ENCODE measurements around the gene NVL.
"Not testable (repeated sequence)": the region's sequence is repeated elsewhere in the genome, so short reads cannot be mapped to it uniquely, and the experiment has no call there.

NVL gene

DNA sequence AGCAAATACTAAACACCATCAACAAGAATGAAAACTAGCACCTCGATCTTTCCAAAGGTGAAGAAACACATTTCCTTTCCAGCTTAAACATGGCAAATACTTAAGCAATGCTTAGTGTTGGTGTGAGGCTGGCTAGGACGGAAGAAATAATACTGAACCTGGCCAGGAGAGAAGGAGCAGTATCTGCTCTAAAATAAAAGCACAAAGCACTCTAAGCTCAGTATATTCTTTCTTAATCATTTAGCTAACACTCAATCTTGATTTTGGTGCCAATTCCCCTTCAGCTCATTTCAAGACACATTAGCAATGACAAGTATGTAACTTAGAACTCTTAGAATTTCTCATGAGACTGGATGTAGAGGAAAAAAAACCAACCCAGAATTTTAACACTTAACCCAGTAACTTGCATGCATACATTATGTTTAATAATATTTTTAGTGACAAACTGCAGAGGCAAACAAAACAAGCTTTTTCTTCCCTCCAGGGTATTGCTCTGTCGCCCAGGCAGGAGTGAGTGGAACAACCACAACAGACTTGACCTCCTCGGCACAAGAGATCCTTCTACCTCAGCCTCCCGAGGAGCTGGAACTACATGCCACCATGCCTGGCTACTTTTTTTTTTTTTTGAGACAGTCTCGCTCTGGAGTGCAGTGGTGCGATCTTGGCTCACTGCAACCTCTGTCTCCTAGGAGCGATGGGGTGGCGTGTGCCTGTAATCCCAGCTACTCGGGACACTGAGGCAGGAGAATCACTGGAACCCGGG, 92.7 kb downstream of the NVL start:
- no peak for DNase-seq

DNA sequence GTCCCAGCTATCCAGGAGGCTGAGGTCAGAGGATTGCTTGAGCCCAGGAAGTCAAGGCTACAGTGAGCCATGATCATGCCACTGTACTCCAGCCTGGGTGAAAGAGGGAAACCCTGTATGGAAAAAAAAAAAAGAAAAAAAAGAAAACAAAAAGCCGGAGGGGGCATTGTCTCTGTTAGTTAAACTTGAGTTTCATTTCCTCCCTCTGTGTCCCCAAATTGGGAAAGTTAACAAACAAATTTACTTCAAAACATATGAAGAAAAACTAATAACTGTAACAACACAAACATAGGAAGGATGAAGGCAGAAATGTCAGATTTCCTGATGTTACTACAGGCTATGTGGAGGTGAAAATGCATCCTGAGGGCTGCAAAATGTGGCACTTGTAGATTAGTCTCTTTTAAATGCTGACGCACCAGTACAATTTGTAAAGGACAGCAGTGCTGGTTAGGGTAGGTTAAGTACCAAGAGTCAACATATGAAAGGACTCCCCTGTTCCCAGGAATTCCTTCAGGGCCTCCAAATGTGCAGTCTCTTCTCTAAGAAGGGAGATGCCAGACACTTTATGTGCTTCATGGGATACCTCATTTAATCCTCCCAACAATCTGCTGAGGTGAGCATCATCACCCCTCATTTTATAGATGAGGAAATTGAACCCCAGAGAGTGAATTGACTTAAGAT, 94.0 kb downstream of the NVL start:
- DNase-seq: no peak

DNA sequence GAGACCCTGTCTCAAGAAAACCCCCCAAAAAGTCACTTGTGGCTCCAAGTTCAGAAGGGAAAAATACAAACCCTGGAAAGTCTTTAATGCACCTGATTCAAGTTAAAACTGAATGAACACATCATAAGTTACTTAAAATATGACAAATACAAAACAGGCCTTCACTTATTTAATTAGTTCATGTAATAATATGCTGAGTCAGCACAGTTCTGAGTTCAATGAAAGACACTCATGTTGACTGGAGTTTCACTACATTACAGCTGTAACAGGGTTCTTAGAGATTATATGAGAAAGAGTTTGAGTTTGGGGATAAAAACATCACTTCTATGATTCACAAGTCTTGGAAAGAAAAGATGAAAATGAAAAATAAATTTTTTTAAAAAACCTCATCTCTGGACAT, 96.0 kb downstream of the NVL start:
- no peak for DNase-seq

DNA sequence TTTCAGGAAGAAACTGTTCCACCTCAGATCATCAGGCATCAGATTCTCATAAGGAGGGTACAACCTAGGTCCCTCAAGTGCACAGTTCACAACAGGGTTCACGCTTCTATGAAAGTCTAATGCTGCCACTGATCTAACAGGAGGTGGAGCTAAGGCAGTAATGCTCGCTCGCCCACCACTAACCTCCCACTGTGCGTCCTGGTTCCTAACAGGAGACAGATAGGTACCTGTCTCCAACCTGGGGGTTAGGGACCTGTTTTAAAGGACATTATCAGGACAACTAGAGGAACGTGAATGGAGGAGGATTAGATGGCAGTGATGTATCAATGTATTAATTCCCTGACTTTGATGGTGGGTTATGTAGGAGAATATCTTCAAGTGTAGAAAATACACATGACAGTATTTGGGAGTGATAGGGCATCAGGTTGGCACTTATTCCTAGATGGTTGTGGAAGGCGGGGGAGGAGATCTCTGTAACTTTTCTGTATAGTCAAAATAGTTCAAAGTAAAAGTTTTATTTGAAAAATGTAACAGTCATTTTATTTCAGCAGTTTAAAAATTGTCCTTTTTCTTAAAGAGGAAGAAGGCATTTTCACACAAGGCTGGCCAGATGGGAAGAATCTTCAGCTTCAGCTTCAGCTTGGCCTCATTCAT, 103.0 kb downstream of the NVL start:
- DNase-seq: no peak

DNA sequence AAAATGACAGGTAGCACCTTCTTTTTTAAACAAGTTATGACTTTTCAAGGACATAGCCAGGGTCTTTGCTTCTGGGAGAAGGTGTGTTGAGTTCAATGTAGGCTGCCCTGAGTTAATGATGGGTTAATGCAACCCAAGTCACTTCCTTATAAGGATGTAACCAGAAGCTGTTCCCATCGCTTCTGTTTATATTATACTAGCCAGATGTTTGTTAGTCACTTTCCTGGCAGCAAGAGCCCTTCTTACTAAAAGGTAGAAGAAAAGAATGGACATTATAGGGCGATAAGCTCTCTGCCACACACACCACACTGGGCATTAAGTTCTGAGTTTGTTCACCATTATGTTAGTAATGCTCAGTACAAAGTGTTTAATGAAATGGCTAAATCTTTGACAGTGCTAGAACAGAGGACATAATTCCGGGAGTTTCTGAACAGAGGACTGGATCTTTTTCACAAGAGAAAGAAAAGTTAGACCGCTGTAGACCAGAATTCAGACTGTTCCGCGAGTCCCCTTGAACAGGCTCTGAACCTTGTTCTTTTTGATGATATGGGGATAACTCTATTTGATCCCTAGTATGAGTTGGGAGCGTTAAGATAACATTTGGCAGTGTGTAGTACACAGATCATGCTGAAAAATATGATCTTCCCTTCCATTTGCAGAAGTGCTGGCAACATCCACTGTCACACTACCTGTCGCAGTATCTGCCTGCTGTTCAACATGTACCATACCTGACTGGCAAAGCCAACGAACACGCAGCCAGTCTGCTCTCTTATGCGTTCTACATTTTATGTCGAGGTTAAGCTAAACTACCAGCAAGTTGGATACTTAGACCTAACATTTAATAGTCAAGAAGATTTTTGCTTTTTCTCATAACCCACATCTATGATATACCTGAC, 105.9 kb downstream of the NVL start:
- DNase-seq: no peak

DNA sequence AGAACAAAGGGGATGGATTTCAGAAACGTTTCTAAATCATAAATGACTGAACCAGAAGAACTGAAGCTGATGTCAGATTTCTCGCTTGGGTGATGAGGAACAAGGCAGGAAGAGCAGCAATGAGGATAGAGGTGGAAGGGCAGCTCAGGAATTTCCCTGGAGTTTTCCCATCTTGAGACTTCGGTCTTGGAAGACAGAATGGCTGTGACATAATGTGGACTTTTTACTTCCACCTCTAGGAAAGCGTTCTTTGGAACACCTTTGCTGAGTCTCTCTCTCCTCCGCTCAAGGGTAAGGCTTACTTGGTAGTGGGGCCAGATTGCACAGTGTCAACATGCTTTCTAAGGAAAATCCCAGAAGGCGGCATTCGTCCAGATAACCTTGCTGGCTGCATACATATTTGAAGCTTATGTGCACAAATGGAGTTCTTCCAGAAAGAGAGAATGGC, 110.3 kb downstream of the NVL start:
- DNase-seq: no peak

DNA sequence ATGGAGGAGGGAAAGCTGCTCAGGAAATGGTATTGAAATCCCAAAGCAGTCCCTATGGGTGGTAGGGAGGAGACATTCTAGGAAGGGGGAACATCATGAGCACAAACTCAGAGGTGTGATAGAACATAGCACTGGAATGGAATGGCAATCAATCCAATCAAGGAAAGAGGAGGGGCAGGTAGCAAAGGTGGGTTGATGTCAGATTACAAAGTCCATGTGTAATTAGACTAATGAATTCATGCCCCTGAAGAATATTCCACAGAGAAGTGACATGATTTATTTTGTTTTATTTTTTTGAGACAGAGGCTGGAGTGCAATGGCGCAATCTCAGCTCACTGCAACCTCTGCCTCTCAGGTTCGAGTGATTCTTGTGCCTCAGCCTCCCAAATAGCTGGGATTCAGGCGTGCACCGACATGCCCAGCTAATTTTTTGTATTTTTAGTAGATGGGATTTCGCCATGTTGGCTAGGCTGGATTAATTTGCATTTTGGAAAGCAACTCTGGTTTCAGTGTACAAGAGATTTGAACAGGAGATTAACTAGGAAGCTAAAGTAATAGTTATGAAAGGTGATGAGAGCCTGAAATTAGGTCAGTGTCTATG, 110.9 kb downstream of the NVL start:
- DNase-seq: no peak

DNA sequence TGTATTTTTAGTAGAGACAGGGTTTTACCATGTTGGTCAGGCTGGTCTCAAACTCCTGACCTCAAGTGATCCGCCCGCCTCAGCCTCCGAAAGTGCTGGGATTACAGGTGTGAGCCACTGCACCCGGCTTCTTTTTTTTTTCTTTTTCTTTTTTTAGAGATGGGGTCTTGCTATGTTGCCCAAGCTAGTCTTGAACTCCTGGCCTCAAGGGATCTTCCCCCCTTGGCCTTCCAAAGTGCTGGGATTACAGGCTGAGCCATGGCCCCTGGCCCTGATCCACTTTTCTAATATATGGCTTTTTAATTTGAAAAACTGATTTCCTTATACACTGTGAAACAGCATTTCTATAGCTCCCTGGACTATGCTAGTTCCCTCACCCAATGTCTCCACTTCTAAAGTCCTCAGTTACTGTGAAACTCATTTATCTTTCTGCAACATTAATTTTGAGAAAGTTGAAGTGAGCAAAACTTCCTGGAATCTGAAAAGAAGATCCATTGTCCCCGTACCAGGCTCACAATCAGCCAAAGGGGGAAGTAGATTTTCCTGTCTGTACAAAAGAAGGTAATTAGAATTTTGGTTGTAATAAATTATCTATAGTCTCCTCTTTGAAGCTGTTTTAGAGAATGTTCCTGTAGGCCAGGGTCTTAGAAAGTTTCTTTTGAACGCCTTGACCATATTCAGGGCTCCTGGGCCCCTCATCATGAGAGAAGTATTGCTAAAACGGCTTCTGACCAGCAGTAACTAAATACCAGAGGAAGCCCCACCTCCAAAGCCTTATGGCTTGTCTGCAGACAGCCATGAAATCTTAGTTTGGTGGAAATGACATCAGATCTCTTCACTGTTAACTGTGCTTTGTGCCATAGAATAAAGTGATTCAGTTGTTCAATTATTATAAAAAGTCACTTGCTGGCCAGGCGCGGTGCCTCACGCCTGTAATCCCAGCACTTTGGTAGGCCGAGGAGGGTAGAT, 112.0 kb downstream of the NVL start:
- DNase-seq: no peak

DNA sequence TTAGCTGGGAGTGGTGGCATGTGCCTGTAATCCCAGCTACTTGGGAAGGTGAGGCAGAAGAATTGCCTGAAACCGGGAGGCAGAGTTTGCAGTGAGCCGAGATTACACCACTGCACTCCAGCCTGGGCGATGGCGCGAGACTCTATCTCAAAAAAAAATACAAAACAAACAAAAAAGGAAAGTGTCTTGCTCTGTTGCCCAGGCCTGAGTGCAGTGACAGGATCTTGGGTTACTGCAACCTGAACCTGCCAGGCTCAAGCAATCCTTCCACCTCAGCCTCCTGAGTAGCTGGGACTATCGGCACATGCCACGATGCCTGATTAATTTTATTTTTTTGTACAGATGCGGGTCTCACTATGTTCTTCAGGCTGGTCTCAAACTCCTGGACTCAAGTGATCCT, 113.6 kb downstream of the NVL start:
- no peak for DNase-seq

DNA sequence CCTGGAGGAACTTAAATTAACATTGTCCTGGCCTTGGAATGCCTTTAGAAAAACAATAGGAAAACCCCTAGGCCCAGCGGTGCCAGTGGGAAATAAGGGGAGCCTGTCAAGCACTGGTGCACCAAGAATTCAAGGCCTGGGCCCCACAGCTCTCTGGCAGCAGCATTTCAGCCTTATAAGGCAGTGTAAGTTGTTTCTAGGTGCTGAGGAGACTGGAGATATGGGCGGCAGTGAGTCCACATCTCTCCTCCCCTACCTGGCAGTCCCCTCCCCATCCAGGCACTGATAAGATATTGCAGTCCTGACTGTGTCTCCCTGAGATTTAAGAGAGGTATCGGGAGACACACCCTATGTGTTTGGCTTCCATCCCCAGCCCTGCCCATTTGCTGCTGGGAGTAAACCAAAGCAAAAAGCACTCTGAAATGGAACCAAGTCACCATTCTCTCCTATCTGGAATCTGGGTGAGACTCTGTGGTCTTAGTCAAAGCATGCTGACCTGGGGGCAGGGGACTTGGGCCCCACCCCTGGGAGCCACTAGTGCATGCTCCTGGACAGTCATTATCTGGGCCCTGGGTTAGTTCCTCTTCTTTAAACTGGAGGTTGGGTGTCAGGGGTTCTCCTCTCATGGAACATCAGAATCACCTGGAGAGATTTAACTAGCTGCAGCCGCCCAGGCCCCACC, 116.4 kb downstream of the NVL start:
- no peak for DNase-seq

DNA sequence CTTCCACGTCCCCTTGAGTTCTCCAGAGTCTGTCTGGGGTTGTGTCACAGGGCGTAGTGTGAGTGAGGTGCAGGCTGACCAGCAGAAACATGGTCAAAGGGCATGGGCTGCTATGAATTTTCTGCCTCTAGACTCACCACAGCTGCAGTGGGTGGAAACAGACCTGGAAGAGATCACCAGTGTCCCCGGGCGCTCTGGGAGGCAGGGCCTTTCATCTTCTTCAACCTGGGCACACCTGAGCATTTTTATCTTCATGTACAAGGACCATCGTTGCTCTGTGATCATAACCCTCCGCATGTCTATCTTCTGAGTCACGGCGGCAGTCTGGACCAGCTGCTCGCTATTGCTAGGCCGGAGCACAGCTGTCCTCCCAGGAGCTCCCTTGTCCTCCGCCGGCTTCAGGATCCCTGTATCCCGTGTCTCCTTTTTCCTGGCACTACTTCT, 117.3 kb downstream of the NVL start:
- DNase-seq: no peak

DNA sequence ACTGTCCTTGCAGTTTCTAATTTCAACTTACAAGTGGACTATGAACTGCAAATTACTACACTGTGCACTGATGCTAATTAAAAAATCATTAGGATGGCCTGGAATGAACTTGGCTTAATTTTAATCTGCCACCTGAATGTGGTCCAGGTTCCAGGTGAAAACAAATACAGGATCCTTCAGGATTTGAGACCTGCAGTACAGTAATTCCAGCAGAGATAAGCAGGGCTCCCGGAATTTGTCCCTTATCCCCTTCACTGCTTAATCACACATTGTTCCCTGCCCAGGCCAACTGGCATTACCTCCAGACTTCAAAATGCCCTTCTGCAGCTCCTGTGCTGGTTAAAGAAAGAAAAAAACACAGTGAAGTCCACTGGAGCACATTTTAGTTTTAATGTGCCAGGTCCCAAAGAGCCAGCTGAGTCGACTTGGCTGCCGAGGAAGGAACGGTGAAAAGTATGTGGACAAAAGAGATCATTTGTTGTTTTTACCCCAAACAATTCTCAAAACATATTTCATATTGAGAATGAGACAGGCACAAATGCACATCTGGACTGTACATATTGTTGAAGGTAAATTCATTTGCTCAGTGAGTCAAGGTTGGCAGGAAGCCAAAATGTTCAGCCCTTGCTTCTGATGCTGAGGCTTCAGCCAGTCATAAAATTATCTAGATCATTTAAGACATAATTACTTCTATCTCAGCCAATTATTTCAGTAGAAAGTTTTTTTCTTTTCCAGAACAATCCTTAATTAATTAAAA, 118.6 kb downstream of the NVL start:
- DNase-seq: peak in 2 of 56 donors; percentile 8 to 55

DNA sequence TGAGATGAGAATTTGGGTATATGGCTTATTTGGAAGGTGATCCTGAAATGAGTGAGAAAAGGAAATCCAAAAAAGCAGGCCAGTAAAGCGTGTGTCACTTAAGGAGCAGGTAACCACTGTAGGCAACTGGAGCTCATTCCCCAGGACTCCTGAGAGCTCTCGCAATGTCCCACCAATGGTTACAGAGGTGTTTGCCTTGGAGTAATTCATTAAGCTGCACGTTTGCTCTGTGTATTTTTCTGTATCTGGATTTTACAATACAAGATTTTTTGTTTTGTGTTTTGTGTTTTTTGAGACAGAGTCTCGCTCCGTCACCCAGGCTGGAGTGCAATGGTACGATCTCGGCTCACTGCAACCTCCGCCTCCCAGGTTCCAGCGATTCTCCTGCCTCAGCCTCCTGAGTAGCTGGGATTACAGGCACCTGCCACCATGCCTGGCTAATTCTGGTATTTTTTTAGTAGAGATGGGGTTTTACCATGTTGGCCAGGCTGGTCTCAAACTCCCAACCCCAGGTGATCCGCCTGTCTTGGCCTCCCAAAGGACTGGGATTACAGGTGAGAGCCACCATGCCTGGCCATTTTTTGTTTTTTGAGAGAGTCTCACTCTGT, 123.9 kb downstream of the NVL start:
- DNase-seq: not testable (repeated sequence)

DNA sequence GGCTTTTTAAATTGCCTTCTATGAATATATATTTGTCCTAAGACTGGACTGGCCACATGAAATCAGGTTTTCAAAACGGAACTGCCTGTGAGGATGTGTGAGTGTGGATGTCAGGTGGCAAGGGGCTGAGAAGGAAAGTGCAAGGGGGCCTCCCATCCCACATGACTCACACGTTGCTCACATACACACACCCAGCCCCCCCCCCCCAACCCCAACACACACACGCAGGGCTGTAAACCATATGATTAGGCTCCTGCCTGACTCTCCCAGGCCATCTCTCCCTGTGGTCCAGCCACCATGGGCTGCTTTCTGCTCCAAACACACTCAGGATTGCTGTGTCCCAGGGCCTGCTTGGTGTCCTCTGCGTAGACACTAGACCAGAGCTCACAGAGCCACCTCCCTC, 124.5 kb downstream of the NVL start:
- DNase-seq: peak in 3 of 56 donors; percentile 6 to 13 (median 13)

DNA sequence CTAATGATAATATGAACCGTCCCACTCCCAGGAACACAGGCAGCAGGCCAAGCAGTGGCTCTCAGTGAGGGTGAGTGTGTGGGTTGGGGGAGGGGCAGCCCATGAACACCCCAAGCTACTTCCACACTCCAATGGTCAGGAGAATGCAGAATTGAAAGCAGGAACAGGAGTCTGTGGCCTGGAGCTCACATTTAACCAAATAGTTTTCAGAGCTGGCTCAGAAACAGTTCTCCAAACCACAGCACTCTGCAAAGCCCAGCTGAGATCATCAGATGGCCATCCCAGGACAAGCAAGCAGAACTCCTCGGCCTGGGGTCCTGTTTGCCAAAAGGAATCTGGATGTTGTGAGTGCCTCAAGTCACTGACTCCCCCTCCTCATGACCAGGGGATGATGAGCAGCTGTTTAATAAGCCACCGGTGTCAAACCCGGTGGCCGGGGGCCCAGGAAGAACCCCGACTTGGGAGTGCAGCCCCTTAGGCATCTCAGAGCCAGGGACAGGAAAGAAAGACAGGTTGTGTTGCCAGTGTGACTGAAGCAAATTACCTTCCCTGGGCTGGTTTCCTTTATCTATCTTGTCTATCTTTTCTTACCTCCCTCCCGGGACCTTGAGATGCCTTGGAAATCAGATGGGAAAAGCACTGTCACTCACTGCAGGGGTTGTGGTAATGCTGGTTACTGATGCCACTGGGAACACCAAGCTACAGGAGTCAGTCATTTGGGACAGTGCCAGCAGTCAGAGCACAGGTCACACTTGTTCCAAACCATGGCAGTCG, 126.5 kb downstream of the NVL start:
- peak in 35 of 56 donors; percentile 4 to 69 (median 27) for DNase-seq

DNA sequence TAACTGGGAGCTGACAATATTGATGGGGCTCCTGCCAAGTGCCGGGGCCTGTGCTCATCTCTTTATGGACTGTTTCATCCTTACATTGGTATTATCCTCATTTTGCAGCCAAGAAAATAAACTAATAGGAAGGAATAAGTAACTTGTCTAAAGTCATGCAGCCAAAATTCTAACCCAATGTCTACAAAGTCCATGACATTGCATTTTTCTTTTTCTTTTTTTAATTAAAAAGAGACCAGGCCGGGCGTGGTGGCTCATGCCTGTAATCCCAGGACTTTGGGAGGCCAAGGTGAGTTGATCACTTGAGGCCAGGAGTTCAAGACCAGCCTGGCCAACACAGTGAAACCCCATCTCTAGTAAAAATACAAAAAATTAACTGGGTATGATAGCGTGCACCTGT, 128.1 kb downstream of the NVL start:
- no peak for DNase-seq

DNA sequence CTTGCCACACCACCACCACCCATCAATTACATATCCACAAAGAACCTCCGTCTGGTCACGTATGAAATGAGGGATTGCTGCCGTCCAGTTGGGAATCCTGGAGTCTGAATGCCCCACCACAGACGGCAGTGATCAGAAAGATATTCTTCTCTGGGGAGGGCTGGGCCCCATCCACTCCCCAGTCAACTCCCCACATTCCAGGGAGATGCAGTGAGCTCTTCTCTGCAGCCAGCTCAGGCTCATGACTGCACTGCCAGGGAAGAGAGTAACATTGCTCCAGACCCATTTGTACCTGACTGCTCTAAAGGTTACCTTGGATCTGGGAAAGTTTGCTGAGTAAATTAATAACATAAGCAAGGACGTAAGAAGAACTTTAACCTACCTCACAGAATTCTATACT, 128.6 kb downstream of the NVL start:
- no peak for DNase-seq

Measured in amygdala (tissue), 56 donors.